Measurements from ENCODE around the gene RXRA.

DNA sequence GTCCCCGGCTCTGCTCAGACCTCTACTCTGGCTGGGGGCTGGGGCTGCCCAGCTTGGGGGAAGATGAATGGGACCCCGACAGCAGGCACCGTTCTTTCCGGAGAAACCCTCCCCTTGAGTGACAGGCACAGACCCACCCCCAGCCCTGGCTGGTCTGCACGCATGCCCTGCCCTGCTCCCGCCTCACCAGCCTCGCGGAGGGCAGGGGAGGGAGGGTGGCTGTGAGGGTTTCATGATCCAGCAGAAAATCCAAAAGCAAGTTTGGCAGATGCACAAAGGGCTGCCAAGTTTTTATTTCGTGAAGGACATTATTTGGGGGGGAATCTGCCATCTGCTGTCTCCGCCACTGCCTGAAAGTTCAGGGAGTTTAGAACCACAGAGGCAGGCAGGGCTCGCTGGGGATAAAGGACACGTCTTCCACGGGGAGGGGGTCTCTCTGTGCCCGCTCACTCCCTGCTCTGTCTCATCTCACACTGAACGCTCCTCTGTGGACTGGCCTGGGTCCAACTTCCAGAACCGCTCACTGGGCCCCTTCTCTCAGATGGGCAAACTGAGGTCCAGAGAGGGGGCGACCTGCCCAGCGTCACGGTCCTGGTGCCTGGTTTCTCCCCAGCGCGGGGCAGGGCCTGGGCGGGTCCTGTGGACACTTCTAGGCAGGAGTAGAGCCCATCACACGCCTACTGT lies 92.9 kb downstream of the RXRA start:
- TF ChIP-seq, protein P1, sequence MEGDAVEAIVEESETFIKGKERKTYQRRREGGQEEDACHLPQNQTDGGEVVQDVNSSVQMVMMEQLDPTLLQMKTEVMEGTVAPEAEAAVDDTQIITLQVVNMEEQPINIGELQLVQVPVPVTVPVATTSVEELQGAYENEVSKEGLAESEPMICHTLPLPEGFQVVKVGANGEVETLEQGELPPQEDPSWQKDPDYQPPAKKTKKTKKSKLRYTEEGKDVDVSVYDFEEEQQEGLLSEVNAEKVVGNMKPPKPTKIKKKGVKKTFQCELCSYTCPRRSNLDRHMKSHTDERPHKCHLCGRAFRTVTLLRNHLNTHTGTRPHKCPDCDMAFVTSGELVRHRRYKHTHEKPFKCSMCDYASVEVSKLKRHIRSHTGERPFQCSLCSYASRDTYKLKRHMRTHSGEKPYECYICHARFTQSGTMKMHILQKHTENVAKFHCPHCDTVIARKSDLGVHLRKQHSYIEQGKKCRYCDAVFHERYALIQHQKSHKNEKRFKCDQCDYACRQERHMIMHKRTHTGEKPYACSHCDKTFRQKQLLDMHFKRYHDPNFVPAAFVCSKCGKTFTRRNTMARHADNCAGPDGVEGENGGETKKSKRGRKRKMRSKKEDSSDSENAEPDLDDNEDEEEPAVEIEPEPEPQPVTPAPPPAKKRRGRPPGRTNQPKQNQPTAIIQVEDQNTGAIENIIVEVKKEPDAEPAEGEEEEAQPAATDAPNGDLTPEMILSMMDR (IDR thresholded peaks at IDR 0.05 in 8 of 11, conservative IDR thresholded peaks at IDR 0.05 in 3 of 11) = no peak
- TF ChIP-seq POLR2A (IDR thresholded peaks at IDR 0.05) (no peak), POLR2AphosphoS5 (IDR thresholded peaks at IDR 0.05) (peak in 1 of 3 donors; percentile 29)

Data from spleen (tissue), 7 donors.